HG03520 (cell line): ENCODE results near the gene PLCB2.

ENCODE experiments used
- ATAC-seq: cut with Tn5 transposase; IDR thresholded peaks from one replicate; pipeline ENCODE4 v1.9.1; 2021; ENCODE audit warnings: mild to moderate bottlenecking, moderate library complexity; ENCODE audit not compliant: unreplicated experiment

Gene PLCB2

DNA sequence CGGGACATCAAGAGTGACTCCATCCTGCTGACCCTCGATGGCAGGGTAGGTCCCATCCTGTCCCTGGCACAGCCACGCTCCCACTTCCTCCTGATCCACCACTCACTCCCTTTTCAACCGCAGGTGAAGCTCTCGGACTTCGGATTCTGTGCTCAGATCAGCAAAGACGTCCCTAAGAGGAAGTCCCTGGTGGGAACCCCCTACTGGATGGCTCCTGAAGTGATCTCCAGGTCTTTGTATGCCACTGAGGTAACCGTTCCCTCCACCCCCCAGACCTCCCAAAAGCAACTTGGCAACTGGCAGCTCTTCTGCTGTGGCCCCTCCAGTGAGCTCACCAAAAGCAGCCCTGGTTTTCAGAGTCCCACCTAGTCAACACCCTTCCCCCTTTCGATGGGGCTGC, 34.3 kb downstream of the PLCB2 start:
- no peak for ATAC-seq

DNA sequence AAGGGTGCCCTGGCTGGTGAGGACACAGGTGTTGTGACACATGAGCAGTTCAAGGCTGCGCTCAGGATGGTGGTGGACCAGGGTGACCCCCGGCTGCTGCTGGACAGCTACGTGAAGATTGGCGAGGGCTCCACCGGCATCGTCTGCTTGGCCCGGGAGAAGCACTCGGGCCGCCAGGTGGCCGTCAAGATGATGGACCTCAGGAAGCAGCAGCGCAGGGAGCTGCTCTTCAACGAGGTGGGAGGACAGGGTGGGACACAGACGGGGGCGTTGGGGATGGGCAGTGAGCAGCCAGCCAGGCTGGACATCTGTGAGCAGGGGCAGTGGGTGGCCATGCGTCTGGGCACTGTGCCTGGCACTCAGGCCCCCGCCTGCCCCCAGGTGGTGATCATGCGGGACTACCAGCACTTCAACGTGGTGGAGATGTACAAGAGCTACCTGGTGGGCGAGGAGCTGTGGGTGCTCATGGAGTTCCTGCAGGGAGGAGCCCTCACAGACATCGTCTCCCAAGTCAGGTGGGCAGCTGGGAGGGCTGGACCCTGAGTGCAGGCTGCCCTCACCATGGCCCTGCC, 35.2 kb downstream of the PLCB2 start:
- no peak for ATAC-seq

DNA sequence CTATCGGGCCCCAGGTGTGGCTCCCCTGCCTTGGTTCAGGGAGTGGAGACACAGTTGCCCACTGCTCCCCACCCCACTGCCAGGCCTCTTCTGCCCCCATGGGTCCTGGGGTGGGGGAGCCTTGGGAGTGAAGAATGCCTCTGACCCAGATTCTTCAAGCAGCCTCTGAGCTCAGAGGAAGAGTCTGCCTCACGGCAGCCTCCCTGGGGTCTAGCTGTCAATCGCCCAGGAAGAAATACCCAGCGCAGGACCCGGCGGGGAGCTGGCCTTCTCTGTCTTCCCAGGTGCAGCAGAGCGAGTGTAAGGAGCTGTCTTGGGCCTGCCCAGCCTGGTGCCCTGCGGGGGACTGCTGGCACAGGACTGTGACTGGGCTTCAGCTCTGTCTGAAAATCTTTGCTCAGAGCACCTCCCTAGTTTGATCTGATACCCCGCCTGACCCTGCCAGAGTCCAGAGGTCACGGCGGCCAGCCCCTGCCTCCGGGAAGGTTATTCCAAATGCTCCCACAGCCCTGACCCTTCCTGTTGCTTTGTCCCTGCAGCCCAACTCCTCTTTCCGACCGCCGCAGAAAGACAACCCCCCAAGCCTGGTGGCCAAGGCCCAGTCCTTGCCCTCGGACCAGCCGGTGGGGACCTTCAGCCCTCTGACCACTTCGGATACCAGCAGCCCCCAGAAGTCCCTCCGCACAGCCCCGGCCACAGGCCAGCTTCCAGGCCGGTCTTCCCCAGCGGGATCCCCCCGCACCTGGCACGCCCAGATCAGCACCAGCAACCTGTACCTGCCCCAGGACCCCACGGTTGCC, 35.9 kb downstream of the PLCB2 start:
- no peak for ATAC-seq

DNA sequence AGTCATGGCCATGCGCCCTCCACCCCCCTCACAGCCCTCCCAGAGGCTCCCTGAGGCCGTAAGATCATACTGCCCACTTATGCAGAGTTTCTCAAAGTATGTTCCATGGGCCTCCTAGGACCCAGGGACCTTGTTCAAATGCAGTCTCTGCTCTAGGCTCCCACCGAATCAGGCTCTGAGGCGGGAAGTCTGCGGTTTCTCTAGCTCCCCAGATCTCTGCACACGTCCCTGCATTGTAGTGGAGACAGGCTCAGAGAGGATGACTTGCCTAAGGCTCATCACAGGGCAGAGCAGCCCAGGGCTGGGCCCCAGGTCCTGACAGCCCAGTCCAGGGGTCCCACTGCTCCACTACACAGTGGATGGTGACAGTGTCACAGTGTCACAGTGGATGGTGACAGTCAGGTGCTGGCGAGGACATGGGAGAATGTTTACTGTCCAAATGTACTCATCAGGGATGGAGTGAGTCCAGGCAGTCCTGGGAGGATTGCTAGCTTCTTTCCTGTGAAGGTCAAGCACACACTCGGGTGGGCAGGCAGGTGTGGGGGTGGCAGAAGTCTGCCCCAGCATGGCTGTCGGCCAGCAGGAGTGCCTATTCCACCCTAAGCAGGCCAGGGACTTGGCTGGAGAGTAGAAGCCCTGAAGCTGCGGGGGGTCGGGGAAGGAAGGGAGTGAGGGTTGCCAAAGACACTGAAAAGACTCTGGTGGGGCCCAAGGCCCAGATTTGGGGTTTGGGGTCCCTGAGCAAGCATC, 37.3 kb downstream of the PLCB2 start:
- ATAC-seq, result no peak

DNA sequence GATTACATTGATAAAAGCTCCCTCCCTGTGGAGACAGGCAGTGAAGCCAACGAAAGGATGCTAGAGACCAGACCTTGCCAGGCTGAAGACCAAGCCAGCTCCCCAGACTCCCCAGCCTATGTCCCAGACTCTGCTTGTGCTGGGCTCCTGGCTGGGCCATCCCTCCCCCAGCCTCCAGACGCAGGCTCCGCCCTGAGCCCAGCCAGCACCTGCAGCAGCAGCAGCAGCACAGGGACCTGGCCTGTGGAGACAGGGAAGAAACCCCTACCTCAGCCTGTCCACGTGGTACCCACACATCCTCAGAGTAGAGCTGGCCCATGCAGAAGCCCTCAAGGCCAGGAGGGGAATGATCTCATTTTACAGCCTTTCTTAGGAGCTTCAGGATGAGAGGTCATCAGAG, 38.1 kb downstream of the PLCB2 start:
- ATAC-seq, result no peak

DNA sequence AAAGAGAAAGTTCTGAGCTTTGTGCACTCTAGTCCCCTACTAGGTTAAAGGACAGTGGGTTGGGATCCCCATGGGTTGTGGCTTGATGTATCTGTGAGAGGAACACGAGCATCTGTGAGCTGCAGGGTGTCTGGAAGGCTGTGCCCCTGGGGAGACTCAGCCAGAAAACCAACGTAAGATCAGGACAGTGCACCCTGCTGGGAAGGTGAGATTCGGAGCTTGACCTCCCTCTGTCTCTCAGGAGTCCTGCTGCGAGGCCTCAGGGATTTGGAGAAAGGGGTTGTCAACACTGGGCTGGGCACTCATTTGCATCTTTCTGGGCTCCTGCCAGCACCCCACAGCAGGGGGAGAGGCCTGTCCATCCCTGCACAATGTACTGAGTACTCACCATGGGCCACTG, 40.1 kb downstream of the PLCB2 start:
- no peak for ATAC-seq

DNA sequence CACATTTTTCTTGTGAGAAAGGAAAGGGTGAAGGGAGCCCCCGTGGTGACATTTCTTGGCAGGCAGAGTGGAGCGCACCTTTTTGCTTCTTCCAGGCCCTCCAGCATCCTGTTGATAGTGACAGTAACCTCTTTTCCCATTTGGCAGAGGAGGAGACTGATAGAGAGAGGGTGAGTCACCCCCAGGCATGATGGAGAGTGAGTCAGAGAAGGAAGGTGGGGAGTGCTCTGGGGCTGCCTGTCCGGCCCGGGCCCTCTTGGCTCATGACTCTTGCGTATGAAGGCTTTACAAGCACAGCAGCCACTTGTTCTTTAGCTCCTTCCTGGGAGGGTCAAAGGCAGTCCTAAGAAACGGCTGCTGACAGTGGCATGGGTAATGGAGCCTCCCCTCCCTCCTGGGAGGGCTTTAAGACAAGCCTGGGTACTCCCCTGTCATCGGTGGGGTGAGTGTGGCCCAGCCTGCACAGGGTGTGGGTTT, 40.9 kb downstream of the PLCB2 start:
- no peak for ATAC-seq

DNA sequence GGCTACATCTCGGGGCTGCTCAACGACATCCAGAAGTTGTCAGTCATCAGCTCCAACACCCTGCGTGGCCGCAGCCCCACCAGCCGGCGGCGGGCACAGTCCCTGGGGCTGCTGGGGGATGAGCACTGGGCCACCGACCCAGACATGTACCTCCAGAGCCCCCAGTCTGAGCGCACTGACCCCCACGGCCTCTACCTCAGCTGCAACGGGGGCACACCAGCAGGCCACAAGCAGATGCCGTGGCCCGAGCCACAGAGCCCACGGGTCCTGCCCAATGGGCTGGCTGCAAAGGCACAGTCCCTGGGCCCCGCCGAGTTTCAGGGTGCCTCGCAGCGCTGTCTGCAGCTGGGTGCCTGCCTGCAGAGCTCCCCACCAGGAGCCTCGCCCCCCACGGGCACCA, 41.9 kb downstream of the PLCB2 start:
- no peak for ATAC-seq

DNA sequence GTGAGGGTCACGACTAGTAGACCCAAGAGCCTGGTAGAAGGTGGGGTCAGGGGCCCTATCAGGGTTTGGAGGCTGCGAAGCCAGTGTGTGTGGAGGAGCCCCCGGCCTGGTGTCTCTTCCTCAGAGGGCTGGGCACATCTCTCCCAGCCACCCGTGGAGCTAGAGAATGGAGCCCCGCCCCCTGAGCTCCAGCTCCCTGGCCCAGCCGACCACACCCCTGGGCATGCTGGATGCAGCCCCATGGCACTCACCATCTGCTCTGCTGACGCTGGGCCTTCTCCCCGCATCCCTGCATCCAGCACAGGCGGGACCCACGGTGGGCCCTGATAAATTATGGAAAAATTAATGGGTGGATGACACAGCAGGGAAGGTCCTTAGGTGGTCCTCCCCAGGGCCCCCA, 42.4 kb downstream of the PLCB2 start:
- ATAC-seq, result no peak

DNA sequence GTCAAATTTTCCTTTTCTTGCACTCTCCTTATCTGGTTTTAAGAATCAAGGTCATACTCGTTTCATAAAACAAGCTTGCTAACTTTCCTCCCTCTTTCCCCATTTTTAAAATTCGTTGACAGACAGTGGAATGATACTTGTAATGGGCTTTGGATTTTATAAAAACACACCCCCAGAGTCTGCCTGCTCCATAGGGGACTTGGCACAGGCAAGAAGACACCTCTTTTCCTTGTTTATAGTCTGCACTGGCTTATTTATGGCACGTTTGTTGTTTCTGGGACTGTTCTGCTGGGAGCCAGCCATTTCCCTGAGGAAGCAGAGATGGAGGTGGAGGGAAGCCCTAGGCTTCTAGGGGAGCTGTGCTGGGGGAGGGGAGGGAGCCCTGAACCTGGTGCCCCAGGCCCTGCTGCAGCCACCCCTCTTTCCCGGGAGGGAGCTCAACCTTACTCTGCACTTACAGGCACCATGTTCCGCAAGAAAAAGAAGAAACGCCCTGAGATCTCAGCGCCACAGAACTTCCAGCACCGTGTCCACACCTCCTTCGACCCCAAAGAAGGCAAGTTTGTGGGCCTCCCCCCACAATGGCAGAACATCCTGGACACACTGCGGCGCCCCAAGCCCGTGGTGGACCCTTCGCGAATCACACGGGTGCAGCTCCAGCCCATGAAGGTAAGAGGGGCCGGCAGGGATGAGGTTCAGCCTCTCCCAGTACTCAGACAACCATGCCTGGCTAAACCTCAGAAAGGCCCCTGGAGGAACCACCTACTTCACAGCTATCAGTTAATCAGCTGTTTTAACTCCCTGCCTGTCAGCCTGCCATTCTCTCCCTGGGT, 43.2 kb downstream of the PLCB2 start:
- ATAC-seq, result no peak

DNA sequence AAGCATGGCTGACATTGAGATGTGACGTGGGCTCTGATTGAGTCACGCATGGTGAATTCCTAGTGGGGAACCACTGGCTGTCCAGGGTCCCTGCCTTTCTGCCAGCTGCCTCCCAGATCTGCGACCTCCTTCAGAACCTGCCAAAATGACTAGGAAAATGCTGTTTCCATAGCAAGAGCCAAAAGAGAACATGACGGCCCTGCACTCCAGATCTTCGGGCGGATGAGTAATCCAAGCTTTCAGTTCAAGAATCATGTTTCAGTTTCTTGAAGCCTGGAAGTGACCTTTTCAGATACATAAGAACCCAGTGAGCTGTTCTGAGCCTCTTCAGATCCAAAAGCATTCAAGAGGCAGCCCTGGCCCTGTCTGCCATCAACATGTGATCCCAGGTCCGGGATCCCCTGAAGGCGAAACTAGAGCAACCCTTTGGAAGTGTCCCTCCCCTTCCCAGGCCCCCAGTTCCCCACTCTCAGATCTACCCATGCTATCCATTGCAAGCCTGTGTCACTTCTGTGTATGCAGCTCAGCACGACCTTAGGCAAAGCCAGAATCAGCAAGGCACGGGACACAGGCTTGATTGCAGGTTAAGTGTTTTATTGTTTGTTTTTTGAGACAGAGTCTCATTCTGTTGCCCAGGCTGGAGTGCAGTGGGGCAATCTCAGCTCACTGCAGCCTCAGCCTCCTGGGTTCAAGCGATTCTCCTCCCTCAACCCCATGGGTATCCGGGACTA, 44.5 kb downstream of the PLCB2 start:
- no peak for ATAC-seq

DNA sequence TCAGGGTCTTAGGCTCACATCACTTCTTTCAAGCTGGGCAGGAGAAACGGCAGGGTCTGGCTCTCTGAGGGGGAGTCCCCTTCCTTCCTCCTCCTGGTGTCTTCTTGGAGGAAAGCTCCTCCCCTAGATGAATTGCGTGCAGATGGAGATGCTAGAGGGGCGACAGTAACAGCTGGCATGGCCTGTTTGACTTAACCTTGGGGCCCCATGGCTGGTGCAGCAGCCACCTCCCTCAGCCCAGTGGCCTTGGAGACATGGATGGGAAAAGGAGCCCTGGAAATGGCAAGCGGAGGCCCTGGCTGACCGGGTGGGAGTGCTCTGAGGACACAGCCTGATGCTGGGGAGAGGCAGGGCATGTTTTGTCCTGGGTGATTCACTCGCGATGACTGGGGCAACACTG, 48.7 kb downstream of the PLCB2 start:
- ATAC-seq, result no peak

DNA sequence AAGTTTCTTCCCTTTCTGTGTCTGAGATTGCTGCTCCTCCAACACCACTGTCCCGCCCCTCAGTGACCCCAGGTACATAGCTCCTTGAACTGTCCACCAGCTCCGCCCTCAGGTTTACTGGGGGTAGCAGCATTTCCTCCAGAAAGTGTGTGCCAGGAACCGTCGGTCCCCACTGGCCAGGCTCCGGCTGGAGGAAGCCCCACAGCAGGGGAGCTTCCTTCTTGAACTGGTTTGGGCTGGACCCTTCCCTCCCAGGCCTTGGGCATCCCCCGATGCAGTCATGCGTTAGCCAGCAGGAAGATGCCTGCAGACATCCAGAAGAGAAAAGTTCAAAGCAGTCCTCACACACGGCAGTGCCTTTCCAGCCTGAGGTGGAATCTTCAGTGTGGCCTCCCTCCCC, 49.2 kb downstream of the PLCB2 start:
- ATAC-seq, result no peak

DNA sequence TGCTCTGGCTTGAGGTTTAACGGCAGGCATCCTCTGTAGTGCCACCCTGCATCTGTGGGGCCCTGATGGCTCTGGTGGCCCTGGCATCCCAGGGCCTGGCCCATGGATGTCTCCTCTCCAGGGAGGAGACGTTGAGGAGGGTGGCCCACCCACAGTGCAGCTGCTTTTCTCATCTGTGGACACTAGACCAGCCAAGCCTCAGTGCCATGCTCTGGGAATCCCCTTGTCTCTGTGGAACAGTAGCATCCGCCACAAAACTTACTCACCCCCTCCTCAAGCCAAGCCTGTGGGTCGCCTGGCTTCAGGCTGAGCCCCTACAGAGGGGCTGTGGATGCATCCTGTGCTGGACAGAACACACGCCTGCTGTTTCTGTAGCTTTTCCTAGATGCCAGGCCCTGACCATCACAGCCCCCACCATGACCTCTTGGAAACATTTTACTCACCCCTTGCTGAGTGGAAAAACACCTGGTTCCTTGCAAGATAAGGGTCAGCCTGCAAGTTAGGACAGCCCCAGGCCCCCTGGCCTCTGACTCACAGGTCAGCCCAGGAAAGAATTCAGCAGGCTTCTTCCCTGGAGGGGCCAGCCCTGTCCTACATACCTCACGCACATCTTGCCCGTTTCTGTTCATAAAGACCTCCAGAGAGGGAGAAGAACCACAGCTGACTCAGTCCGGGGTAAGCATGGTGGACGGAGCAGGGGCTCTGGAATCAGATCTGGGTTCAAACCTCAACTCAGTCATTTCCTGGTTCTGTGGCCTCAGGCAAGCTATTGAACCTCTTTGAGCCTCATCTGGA, 49.9 kb downstream of the PLCB2 start:
- ATAC-seq, result no peak

DNA sequence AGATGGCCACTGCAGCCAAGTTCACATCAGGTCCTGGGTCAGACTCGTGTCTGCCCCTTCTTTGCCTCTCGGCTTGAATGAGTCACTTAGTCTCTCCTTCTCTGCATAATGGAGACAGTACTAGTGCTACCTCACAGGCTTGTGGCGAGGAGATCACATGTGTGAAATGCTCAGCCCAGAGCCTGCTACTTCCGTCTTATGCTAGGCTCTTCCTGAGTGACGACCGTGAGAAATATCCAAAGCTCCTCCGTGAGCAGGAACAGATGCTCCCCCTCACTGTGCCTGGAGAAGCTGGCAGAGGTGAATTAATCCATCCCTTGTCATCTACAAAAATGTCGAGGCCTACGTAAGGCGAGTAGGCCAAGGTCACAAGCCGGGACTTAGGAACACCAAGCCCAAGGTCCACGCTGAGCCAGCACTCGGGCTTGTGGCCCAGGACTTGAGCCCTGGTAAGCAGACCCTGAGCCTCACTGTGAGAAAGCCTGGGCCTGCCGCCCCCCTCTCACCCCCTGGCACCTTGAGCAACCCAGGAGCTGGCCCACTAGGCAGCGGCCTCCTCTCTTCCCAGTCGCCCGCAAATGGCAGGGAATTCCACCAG, 51.0 kb downstream of the PLCB2 start:
- no peak for ATAC-seq

DNA sequence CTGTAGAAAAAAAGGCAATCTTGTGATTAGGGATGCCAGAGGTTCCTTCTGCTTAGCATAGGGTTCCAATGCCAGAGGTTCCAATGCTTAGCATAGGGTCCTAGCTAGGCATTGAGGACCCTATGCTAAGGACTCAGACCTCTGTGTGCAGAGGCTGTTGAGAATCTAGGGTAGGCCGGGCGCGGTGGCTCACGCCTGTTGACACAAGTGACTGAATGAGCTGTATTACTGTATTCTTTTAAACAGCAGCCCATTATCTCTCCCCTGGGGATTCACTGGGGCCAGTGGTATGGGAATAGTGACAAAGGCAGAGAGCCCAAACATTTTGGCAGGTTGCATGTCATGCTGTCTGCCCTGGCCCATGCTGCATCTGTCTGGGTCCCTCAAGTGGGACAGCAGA, 52.7 kb downstream of the PLCB2 start:
- no peak for ATAC-seq

DNA sequence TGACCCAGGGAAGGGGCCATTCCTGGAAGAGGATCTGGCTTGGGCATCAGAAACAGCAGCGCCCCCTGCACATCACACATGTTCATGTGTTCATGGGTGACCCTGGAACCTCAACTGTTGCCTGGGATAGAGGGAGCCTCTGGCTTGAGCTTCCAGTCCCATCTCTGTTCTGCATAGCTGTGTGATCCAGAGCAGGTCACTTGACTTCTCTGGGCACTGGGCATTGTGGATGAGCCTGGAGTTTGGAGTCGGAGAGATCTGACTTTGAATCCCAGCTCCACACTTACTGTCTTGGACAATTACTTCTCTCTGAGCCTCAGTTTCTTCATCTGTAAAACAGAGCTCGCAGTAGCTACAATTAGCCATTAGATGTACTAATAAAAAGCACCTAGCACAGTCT, 53.3 kb downstream of the PLCB2 start:
- no peak for ATAC-seq

DNA sequence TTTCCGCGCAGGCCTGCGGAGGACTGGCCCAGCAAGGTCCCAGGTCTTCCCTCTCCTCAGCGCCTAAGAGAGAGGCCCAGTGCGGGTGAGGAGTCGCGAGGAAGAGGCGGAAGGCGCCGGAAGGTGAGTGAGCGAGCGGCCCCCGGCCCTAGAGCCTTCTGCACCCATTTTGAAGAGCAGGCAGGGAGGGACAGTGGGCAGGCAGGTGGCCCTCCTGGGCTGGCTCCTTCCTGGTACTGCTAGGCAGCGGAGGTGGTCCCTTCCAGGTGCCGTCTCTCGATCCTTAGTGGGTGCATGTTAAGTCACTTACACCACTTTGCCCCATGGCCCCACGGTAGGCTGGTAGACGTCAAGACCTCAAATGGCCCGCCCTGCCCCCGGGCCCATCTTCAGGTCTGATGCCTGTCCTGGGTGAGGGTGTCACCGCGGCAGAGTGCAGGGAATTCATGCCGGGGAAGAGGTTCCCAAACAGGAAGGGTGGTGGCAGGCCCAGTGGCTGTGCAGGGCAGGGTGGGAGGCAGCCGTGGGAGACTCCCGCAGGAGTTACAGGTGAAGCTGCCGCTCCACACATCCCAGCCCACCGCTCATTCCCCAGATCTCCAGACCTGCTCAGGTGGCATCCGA, 54.5 kb downstream of the PLCB2 start:
- no peak for ATAC-seq
